Measurements from ENCODE around the gene MCTP2.

The MCTP2 gene

DNA sequence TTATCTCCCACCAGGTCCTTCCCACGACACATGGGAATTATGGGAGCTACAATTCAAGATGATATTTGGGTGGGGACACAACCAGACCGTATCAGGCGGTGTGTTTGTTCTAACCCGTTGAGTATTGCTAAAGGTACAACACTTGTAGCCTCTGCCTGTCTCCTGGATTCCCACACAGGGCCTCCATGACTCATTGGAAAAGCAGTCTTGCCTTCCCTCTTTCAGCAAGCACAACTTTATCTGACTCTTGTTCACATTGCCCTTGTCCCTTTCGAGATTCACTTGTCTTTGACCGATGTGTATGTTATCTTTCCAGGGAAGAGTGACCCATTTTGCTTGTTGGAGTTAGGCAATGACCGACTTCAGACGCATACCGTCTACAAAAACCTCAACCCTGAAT, 152.3 kb downstream of the MCTP2 start:
- no peak overlapping the region for H3K4me3 ChIP-seq (ENCODE audit: control insufficient read depth, low read depth, low read length)
- TF ChIP-seq CTCF (IDR thresholded peaks at IDR 0.05; ENCODE audit: control insufficient read depth, insufficient read depth, low read depth, low read length, missing control alignments): no peak
- no peak for DNase-seq (ENCODE audit: low read depth)

- no peak for DNase-seq (ENCODE audit: low read depth)
- TF ChIP-seq CTCF (IDR thresholded peaks at IDR 0.05; ENCODE audit: control insufficient read depth, insufficient read depth, low read depth, low read length, missing control alignments): no peak
Measured at GRCh38 chr15:94385441-94385840, 154.1 kb downstream of the MCTP2 start.

DNA sequence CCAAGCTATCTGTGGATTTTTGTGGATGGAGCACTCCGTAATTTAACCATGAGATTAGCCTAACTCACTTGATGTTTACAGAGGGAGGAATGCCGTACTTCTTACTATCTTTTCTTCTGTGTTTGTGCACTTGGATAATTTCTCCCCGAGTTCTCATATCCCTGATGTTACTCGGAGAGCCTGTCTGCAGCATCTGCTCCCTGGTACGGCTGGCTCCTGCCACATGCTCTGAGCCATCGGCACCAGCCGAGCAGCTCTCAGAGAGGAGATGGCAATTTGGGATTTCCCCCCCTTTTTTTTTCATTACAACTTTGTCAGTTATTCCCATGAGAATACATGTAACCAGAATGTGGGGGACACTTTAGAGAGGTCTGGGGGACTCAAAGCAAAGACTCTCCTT, 155.0 kb downstream of the MCTP2 start:
- H3K4me3 ChIP-seq (ENCODE audit: control insufficient read depth, low read depth, low read length): no peak overlapping the region
- DNase-seq (ENCODE audit: low read depth): no peak
- TF ChIP-seq CTCF (IDR thresholded peaks at IDR 0.05; ENCODE audit: control insufficient read depth, insufficient read depth, low read depth, low read length, missing control alignments): no peak

More at GRCh38 chr15:94385441-94385840, 154.1 kb downstream of the MCTP2 start:
- H3K4me3 ChIP-seq (ENCODE audit: control insufficient read depth, low read depth, low read length): no peak overlapping the region

GRCh38 chr15:94387442-94387841, 156.1 kb downstream of the MCTP2 start:
- DNase-seq (ENCODE audit: low read depth): no peak
- TF ChIP-seq CTCF (IDR thresholded peaks at IDR 0.05; ENCODE audit: control insufficient read depth, insufficient read depth, low read depth, low read length, missing control alignments): no peak

GRCh38 chr15:94387849-94388441, 156.6 kb downstream of the MCTP2 start:
- TF ChIP-seq CTCF (IDR thresholded peaks at IDR 0.05; ENCODE audit: control insufficient read depth, insufficient read depth, low read depth, low read length, missing control alignments): no peak
- no peak overlapping the region for H3K4me3 ChIP-seq (ENCODE audit: control insufficient read depth, low read depth, low read length)
- no peak for DNase-seq (ENCODE audit: low read depth)

More at GRCh38 chr15:94387442-94387841, 156.1 kb downstream of the MCTP2 start:
- no peak overlapping the region for H3K4me3 ChIP-seq (ENCODE audit: control insufficient read depth, low read depth, low read length)

DNA sequence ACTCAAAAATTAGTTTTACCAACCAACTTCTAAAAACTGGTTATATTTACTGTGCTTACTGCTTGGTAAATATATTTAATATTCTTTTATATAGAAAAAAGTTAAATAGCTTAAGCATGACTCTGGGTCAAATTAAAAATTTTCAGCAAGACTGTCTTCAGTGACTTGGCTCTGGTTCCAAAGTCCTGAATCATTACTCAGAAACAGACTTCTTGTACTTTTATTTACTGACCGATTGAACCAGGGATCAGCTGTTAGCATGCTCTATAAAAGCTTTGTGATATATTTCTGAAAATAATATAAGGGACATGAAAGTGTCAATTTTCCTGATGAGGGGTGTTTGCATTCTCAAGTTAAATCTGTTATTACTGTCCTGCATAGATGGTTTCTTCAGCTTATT, 164.3 kb downstream of the MCTP2 start:
- no peak for TF ChIP-seq CTCF (IDR thresholded peaks at IDR 0.05; ENCODE audit: control insufficient read depth, insufficient read depth, low read depth, low read length, missing control alignments)
- H3K4me3 ChIP-seq (ENCODE audit: control insufficient read depth, low read depth, low read length): no peak overlapping the region
- peak; percentile 37 for DNase-seq (ENCODE audit: low read depth)

Measured in AG09309 (cell line).